Osteoblast (primary cell): Measurements from ENCODE around the gene NDST4. TPM values are rescaled to one million over a fixed set of nuclear protein-coding genes. Genes with fewer than 3 reads are reported as not detected.

Experiments used
- DNase-seq: peaks from one replicate; pipeline ENCODE4 v3.0.0; 2011; ENCODE audit warnings: low spot score, mixed read lengths; ENCODE audit not compliant: insufficient read length; ENCODE audit errors: missing footprints
- H2AFZ ChIP-seq: 2 replicates; pipeline ENCODE4 v1.6.0; 2011; ENCODE audit warnings: mild to moderate bottlenecking, low read length
- H3K27ac ChIP-seq: 2 replicates; pipeline ENCODE4 v1.5.1; 2011; ENCODE audit warnings: mild to moderate bottlenecking, low read depth, low read length, moderate library complexity
- H3K27me3 ChIP-seq: 2 replicates; pipeline ENCODE4 v1.6.0; 2012; ENCODE audit warnings: mild to moderate bottlenecking, control low read depth, inconsistent platforms, low read length, moderate library complexity; ENCODE audit not compliant: insufficient read depth
- H3K36me3 ChIP-seq: 2 replicates; pipeline ENCODE4 v1.5.1; 2011; ENCODE audit warnings: mild to moderate bottlenecking, low read length, control low read depth, moderate library complexity; ENCODE audit not compliant: insufficient read depth
- H3K4me1 ChIP-seq: 2 replicates; pipeline ENCODE4 v1.5.1; 2011; ENCODE audit warnings: mild to moderate bottlenecking, low read length, control low read depth, moderate library complexity; ENCODE audit not compliant: insufficient read depth
- H3K4me2 ChIP-seq: 2 replicates; pipeline ENCODE4 v1.6.0; 2011; ENCODE audit warnings: mild to moderate bottlenecking, low read length; ENCODE audit not compliant: insufficient read depth
- H3K4me3 ChIP-seq: fragments of 200-600 bp; sonication (generic); 3 replicates; pipeline ENCODE4 v1.5.1; 2012; ENCODE audit warnings: mild to moderate bottlenecking, low read length, inconsistent platforms; ENCODE audit not compliant: insufficient read depth
- H3K79me2 ChIP-seq: 2 replicates; pipeline ENCODE4 v1.6.0; 2012; ENCODE audit warnings: mild to moderate bottlenecking, low read length, control low read depth, inconsistent platforms; ENCODE audit not compliant: insufficient read depth
- H3K9me3 ChIP-seq: 2 replicates; pipeline ENCODE4 v1.5.1; 2011; ENCODE audit warnings: low read depth, low read length, control low read depth
- H4K20me1 ChIP-seq: 2 replicates; pipeline ENCODE4 v1.6.0; 2012; ENCODE audit warnings: mild to moderate bottlenecking, low read length, control low read depth; ENCODE audit not compliant: insufficient read depth
- CTCF ChIP-seq: IDR thresholded peaks from 2 replicates; pipeline ENCODE4 v1.5.1; 2011; ENCODE audit warnings: mild to moderate bottlenecking, low read depth, low read length, moderate library complexity; ENCODE audit errors: extremely low read depth
- total RNA-seq: library from RNA; depleted of rRNA; stranded (reverse); fragments of >200 nt; gene quantifications from 2 replicates; pipeline ENCODE4 v1.2.3, GENCODE V29; 2012

The NDST4 gene
- total RNA-seq, 1 donor = not detected

- Histone ChIP-seq H3K27ac (no peak overlapping the region), H2AFZ (no peak overlapping the region), H4K20me1 (no peaks in the 10 kb centered on the region), H3K79me2 (no peaks in the 10 kb centered on the region), H3K4me2 (no peak overlapping the region), H3K4me3 (no peak overlapping the region), H3K36me3 (no peaks in the 10 kb centered on the region), H3K9me3 (no peaks in the 10 kb centered on the region), H3K4me1 (no peaks in the 10 kb centered on the region), H3K27me3 (no peaks in the 10 kb centered on the region)
- no peak for TF ChIP-seq CTCF
- no peak for DNase-seq
Observed at GRCh38 chr4:115152965-115153364, 39.5 kb upstream of the NDST4 start.

GRCh38 chr4:115152081-115152480, 38.7 kb upstream of the NDST4 start:
- H3K36me3 ChIP-seq = no peaks in the 10 kb centered on the region
- no peak overlapping the region for H2AFZ ChIP-seq
- no peak for DNase-seq
- no peaks in the 10 kb centered on the region for H3K79me2 ChIP-seq
- no peaks in the 10 kb centered on the region for H3K27me3 ChIP-seq
- no peak overlapping the region for H3K4me3 ChIP-seq
- no peak for TF ChIP-seq CTCF
- no peaks in the 10 kb centered on the region for H4K20me1 ChIP-seq
- H3K9me3 ChIP-seq = no peaks in the 10 kb centered on the region
- no peak overlapping the region for H3K4me2 ChIP-seq
- H3K27ac ChIP-seq = no peak overlapping the region
- no peaks in the 10 kb centered on the region for H3K4me1 ChIP-seq

GRCh38 chr4:115149106-115149505, 35.7 kb upstream of the NDST4 start:
- Histone ChIP-seq H3K27ac (no peak overlapping the region), H3K79me2 (no peaks in the 10 kb centered on the region), H3K9me3 (no peaks in the 10 kb centered on the region), H2AFZ (no peak overlapping the region), H3K27me3 (no peaks in the 10 kb centered on the region), H3K36me3 (no peaks in the 10 kb centered on the region), H3K4me1 (no peaks in the 10 kb centered on the region), H3K4me3 (no peak overlapping the region), H3K4me2 (no peak overlapping the region), H4K20me1 (no peaks in the 10 kb centered on the region)
- no peak for TF ChIP-seq CTCF
- DNase-seq = no peak

GRCh38 chr4:115145393-115146160, 32.2 kb upstream of the NDST4 start:
- H3K4me1 ChIP-seq = no peaks in the 10 kb centered on the region
- no peak overlapping the region for H3K27ac ChIP-seq
- no peaks in the 10 kb centered on the region for H4K20me1 ChIP-seq
- peak; percentile 11 for DNase-seq
- H3K4me2 ChIP-seq = no peak overlapping the region
- TF ChIP-seq CTCF = no peak
- H2AFZ ChIP-seq = no peak overlapping the region
- H3K4me3 ChIP-seq = no peak overlapping the region
- no peaks in the 10 kb centered on the region for H3K27me3 ChIP-seq
- no peaks in the 10 kb centered on the region for H3K36me3 ChIP-seq
- H3K9me3 ChIP-seq = no peaks in the 10 kb centered on the region
- no peaks in the 10 kb centered on the region for H3K79me2 ChIP-seq
